Esophagus squamous epithelium (tissue), 4 donors: ENCODE data around the gene FBXW5.

Experiments
- CTCF ChIP-seq, 6 experiments: fragments of 450-650 bp in 4 of 6; fragments of 200-600 bp in 2 of 6; sonication (generic) in 2 of 6; IDR thresholded peaks; one replicate each; pipeline ENCODE4 v1.5.1; 2016 to 2019; ENCODE audit warnings: antibody characterized with exemption in 6 of 6, mild to moderate bottlenecking in 4 of 6, moderate library complexity in 4 of 6
- POLR2A ChIP-seq, 4 donors: fragments of 450-650 bp; IDR thresholded peaks; one replicate each; pipeline ENCODE4 v1.6.1; 2017; ENCODE audit warnings: antibody characterized with exemption in 4 of 4, mild to moderate bottlenecking in 4 of 4, moderate library complexity in 3 of 4

- TF ChIP-seq CTCF (IDR thresholded peaks at IDR 0.05): no peak
- TF ChIP-seq POLR2A (IDR thresholded peaks at IDR 0.05): no peak
Measured at GRCh38 chr9:136969774-136970173, 25.2 kb upstream of the FBXW5 start.
